Activated naive CD4-positive, alpha-beta T cell treated with anti-CD3 and anti-CD28 coated beads, Interleukin-2, amount 10 ng/mL, durations not matched to agents 7 days and 5 days (primary cell): Measurements from ENCODE around the gene ST6GALNAC4.

Source experiments
- CTCF ChIA-PET: fragments of 350-600 bp; sonication (Branson Sonifier 250); formaldehyde crosslinking; loops from one replicate; lab custom pipeline; 2021; ENCODE audit warnings: antibody characterized with exemption; lab: Charles Lee
- DNase-seq: peaks from one replicate; pipeline ENCODE4 v3.0.0-alpha.2; 2020
- H3K27ac Mint-ChIP-seq: one replicate; pipeline ENCODE4 v1.8.0; 2021; ENCODE audit warnings: mild to moderate bottlenecking, moderate library complexity, mixed read lengths
- H3K27me3 Mint-ChIP-seq: one replicate; pipeline ENCODE4 v1.8.0; 2021; ENCODE audit warnings: mild to moderate bottlenecking, mixed read lengths
- H3K36me3 Mint-ChIP-seq: one replicate; pipeline ENCODE4 v1.8.0; 2021; ENCODE audit warnings: mixed read lengths
- H3K4me1 Mint-ChIP-seq: one replicate; pipeline ENCODE4 v1.8.0; 2021; ENCODE audit warnings: mixed read lengths
- H3K4me3 Mint-ChIP-seq: one replicate; pipeline ENCODE4 v1.8.0; 2021; ENCODE audit warnings: mild to moderate bottlenecking, moderate library complexity, mixed read lengths
- H3K9me3 Mint-ChIP-seq: one replicate; pipeline ENCODE4 v1.8.0; 2021; ENCODE audit warnings: mixed read lengths

ST6GALNAC4 gene

GRCh38 chr9:127920794-127921193, 4.0 kb upstream of the ST6GALNAC4 start:
- Mint-ChIP-seq H3K27ac (no peak overlapping the region), H3K36me3 (no peaks in the 10 kb centered on the region), H3K9me3 (no peaks in the 10 kb centered on the region), H3K4me3 (no peak overlapping the region), H3K27me3 (peaks cover 49% of the 10 kb centered on the region), H3K4me1 (peaks cover 47% of the 10 kb centered on the region)
- no peak for DNase-seq
- CTCF ChIA-PET = interaction anchor here (0.5 to 3.5 kb wide), 38 partner anchors 9 to 696 kb away, joined by 3 to 33 read pairs (median 4); partner anchors contain the start of genes AK1, PIP5KL1, SH2D3C and TOR2A

DNA sequence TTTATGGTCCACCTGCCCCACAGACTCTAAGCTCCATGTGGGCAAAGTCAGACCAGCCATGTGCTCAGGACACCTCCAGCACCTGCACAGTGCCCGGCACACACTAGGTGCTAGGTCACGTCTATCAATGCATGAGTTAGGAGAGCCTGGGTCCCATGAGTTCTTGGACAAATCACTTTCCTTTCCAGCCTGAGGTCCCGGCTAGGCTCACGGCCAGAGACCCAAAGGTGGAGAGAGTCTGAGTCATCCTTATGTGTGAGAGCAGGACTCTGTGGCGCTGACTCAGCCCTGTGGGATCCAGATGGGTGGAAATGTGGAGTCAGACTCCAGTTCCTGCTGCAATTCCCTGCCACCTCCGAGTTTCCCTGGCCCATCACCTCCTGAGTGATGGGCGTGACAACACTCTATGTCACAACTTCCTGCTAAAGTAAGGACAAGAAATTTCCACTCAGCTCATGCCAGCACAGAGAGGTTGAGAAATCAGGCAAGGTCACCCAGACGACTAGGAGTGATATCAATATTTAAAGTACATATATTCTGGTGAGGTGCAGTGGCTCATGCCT, 2.5 kb upstream of the ST6GALNAC4 start:
- H3K27ac Mint-ChIP-seq = no peak overlapping the region
- peaks cover 34% of the 10 kb centered on the region for H3K27me3 Mint-ChIP-seq
- no peaks in the 10 kb centered on the region for H3K9me3 Mint-ChIP-seq
- CTCF ChIA-PET = interaction anchor here (1.0 to 3.5 kb wide), 8 partner anchors 8 to 416 kb away, joined by 3 to 21 read pairs (median 3); no protein-coding TSS in a partner anchor
- peaks cover 61% of the 10 kb centered on the region for H3K4me1 Mint-ChIP-seq
- H3K4me3 Mint-ChIP-seq = no peak overlapping the region
- H3K36me3 Mint-ChIP-seq = no peaks in the 10 kb centered on the region
- DNase-seq = no peak

- H3K36me3 Mint-ChIP-seq = peaks cover 6% of the 10 kb centered on the region
- H3K4me3 Mint-ChIP-seq = no peak overlapping the region
- peaks cover 67% of the 10 kb centered on the region for H3K4me1 Mint-ChIP-seq
- CTCF ChIA-PET = interaction anchor here (1.2 to 3.5 kb wide), 6 partner anchors 13 to 183 kb away, joined by 3 to 21 read pairs (median 6); partner anchors contain the start of genes CDK9 and TOR2A
- H3K9me3 Mint-ChIP-seq = no peaks in the 10 kb centered on the region
- peaks cover 26% of the 10 kb centered on the region for H3K27me3 Mint-ChIP-seq
- no peak for DNase-seq
- H3K27ac Mint-ChIP-seq = no peak overlapping the region
These were observed 1.6 kb upstream of the ST6GALNAC4 start for GRCh38 chr9:127918183-127919107.

DNA sequence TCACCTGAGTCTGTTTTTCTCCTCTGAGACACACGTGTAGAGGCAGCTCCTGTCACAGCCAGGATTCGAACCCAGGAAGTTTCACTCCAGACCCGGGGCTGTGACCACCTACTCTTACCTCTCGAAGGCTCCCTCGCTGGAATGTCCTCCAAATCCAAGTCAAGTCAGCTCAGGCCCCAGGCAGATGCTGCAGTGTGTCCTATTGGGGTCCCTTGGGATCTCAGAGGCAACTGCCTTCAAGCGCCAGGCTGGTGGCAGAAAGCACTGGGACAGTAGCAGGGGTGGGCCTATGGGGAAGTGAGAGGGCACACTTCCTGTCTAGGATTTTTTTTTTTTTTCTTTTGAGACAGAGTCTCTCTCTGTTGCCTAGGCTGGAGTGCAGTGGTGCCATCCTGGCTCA, 762 bp upstream of the ST6GALNAC4 start:
- peak overlapping the region; percentile 21 for H3K4me3 Mint-ChIP-seq
- no peak overlapping the region for H3K27ac Mint-ChIP-seq
- peaks cover 18% of the 10 kb centered on the region for H3K27me3 Mint-ChIP-seq
- H3K36me3 Mint-ChIP-seq = peaks cover 11% of the 10 kb centered on the region
- no peaks in the 10 kb centered on the region for H3K9me3 Mint-ChIP-seq
- CTCF ChIA-PET = interaction anchor here (1.2 to 3.2 kb wide), 5 partner anchors 13 to 183 kb away, joined by 3 to 13 read pairs (median 7); partner anchors contain the start of genes CDK9 and TOR2A
- H3K4me1 Mint-ChIP-seq = peaks cover 73% of the 10 kb centered on the region
- DNase-seq = no peak

GRCh38 chr9:127915801-127916719, 781 bp downstream of the ST6GALNAC4 start:
- peak; percentile 71 for DNase-seq
- H3K36me3 Mint-ChIP-seq = peaks cover 18% of the 10 kb centered on the region
- H3K9me3 Mint-ChIP-seq = no peaks in the 10 kb centered on the region
- CTCF ChIA-PET = interaction anchor here (0.6 to 3.2 kb wide), 6 partner anchors 10 to 181 kb away, joined by 3 to 13 read pairs (median 6); partner anchors contain the start of genes CDK9 and TOR2A
- H3K4me1 Mint-ChIP-seq = peaks cover 79% of the 10 kb centered on the region
- H3K27ac Mint-ChIP-seq = peak overlapping the region; percentile 88
- H3K4me3 Mint-ChIP-seq = peak overlapping the region; percentile 73
- H3K27me3 Mint-ChIP-seq = peaks cover 7% of the 10 kb centered on the region

DNA sequence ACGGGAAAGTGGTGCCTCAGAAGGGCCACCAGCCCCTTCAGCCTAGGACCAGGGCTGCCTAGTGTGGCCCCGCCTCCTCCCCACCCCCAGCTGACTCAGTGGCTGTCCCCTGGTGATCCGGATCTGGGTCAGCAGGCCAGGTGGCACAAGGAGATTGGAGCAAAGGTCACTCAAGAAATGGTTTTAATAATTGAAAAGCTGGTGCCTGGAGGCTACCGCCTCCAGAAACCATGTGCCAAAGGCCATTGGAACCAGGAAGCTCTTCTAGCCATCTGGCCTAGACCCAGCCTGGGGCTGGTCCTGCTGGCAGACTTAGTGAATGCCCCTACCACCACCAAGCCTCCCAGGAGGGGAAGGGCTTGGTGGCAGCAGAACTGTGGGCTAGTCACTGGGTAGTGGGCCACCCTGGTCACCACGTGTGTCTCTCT, 1.5 kb downstream of the ST6GALNAC4 start:
- no peaks in the 10 kb centered on the region for H3K9me3 Mint-ChIP-seq
- H3K27ac Mint-ChIP-seq = peak overlapping the region; percentile 88
- CTCF ChIA-PET = interaction anchor here (2.8 to 3.2 kb wide), 2 partner anchors 46 to 180 kb away, joined by 11 to 13 read pairs; partner anchors contain the start of gene TOR2A

DNA sequence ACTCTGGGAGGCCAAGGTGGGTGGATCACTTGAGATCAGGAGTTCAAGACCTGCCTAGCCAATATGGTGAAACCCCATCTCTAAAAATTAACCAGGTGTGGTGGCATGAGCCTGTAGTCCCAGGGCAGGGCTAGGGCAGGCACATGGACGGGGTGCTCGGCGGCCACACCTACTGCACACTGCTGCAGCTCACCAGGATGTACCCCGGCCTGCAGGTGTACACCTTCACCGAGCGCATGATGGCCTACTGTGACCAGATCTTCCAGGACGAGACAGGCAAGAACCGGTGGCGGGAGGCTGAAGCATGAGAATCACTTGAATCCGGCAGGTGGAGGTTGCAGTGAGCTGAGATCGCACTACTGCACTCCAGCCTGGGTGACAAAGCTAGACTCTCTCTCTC, 3.2 kb downstream of the ST6GALNAC4 start:
- Mint-ChIP-seq H3K4me1 (peaks cover 68% of the 10 kb centered on the region), H3K27ac (peak overlapping the region; percentile 72), H3K4me3 (no peak overlapping the region), H3K36me3 (peaks cover 24% of the 10 kb centered on the region), H3K9me3 (no peaks in the 10 kb centered on the region), H3K27me3 (no peaks in the 10 kb centered on the region)
- DNase-seq = no peak
- CTCF ChIA-PET = no interaction called here

More for the DNA sequence above, 1.5 kb downstream of the ST6GALNAC4 start:
- H3K4me1 Mint-ChIP-seq = peaks cover 80% of the 10 kb centered on the region
- DNase-seq = no peak
- H3K27me3 Mint-ChIP-seq = no peaks in the 10 kb centered on the region
- H3K36me3 Mint-ChIP-seq = peaks cover 24% of the 10 kb centered on the region
- peak overlapping the region; percentile 73 for H3K4me3 Mint-ChIP-seq

DNA sequence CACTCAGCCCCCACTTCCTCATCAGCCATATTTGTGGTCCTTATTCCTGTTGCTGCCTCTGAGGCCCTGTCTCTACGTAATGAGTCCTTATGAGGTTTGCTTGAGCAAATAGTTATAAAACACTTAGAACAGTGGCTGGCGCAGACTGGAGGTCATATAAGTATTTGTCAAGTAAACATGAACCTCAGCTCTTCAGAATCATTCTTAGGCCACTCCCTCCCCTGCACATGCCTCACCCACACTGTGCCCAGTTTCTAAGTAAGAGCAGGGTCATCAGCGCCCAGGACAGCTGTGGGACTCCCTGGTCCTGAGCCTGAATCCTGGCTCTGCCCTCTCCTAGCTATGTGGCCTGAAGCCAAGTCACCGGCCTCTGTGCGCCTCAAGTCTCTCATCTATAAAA, 4.0 kb downstream of the ST6GALNAC4 start:
- Mint-ChIP-seq H3K27ac (peak overlapping the region; percentile 55), H3K9me3 (no peaks in the 10 kb centered on the region), H3K27me3 (no peaks in the 10 kb centered on the region), H3K36me3 (peaks cover 27% of the 10 kb centered on the region), H3K4me3 (no peak overlapping the region), H3K4me1 (peaks cover 63% of the 10 kb centered on the region)
- CTCF ChIA-PET = interaction anchor here (0.7 to 1.1 kb wide), 3 partner anchors 43 to 181 kb away, joined by 3 to 4 read pairs (median 3); no protein-coding TSS in a partner anchor
- no peak for DNase-seq

DNA sequence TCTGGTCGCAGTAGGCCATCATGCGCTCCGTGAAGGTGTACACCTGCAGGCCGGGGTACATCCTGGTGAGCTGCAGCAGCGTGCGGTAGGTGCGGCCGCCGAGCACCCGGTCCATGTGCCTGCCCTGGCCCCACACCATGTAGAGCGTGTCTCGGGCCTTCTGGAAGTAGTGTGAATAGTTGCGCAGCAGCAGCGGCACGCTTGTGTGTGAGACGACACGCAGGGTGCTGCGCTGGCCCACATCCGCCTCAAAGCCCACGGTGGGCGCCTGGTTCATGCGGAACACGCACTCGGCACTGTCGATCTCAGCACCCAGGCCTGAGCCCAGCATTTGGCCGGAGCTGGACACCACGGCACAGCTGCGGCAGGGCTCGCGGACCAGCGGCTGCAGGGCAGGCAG, 4.5 kb downstream of the ST6GALNAC4 start:
- CTCF ChIA-PET = interaction anchor here (0.7 to 1.1 kb wide), 2 partner anchors 43 to 123 kb away, joined by 3 to 4 read pairs; no protein-coding TSS in a partner anchor
- Mint-ChIP-seq H3K4me3 (no peak overlapping the region), H3K4me1 (peaks cover 61% of the 10 kb centered on the region), H3K9me3 (no peaks in the 10 kb centered on the region), H3K36me3 (peaks cover 29% of the 10 kb centered on the region), H3K27me3 (no peaks in the 10 kb centered on the region), H3K27ac (peak overlapping the region; percentile 55)
- no peak for DNase-seq

GRCh38 chr9:127910613-127911205, 6.1 kb downstream of the ST6GALNAC4 start:
- Mint-ChIP-seq H3K27me3 (no peaks in the 10 kb centered on the region), H3K27ac (peak overlapping the region; percentile 90), H3K36me3 (peaks cover 29% of the 10 kb centered on the region), H3K9me3 (no peaks in the 10 kb centered on the region), H3K4me1 (peaks cover 69% of the 10 kb centered on the region), H3K4me3 (no peak overlapping the region)
- DNase-seq = peak; percentile 48
- CTCF ChIA-PET = interaction anchor here (0.6 to 2.4 kb wide), 14 partner anchors 9 to 321 kb away, joined by 3 to 13 read pairs (median 5); partner anchors contain the start of genes ST6GALNAC6 and TOR2A

GRCh38 chr9:127909839-127910273, 7.0 kb downstream of the ST6GALNAC4 start:
- H3K4me3 Mint-ChIP-seq = no peak overlapping the region

DNA sequence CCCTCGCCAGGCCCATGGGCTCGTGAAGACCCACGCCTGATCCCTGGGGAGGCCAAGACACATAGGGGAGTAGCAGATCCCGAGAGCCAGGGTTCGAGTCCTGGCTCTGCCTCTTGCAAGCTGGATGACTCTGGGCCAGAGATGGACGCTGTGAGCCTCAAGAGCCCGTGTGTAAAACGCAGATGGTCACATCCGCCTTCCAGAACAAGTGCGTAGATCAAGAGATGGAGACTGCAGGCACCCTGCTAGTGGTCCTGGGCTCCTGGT, 8.2 kb downstream of the ST6GALNAC4 start:
- DNase-seq = no peak
- H3K27ac Mint-ChIP-seq = no peak overlapping the region
- peaks cover 34% of the 10 kb centered on the region for H3K36me3 Mint-ChIP-seq
- H3K27me3 Mint-ChIP-seq = no peaks in the 10 kb centered on the region
- CTCF ChIA-PET = no interaction called here
- no peaks in the 10 kb centered on the region for H3K9me3 Mint-ChIP-seq
- H3K4me1 Mint-ChIP-seq = peaks cover 60% of the 10 kb centered on the region
- no peak overlapping the region for H3K4me3 Mint-ChIP-seq

More at GRCh38 chr9:127909839-127910273, 7.0 kb downstream of the ST6GALNAC4 start:
- peaks cover 65% of the 10 kb centered on the region for H3K4me1 Mint-ChIP-seq
- no peaks in the 10 kb centered on the region for H3K9me3 Mint-ChIP-seq
- CTCF ChIA-PET = interaction anchor here (0.6 to 2.4 kb wide), 13 partner anchors 10 to 250 kb away, joined by 3 to 13 read pairs (median 5); partner anchors contain the start of genes ST6GALNAC6 and TOR2A
- no peak for DNase-seq
- H3K36me3 Mint-ChIP-seq = peaks cover 32% of the 10 kb centered on the region
- H3K27ac Mint-ChIP-seq = peak overlapping the region; percentile 24
- no peaks in the 10 kb centered on the region for H3K27me3 Mint-ChIP-seq
